MM.1S (cell line): ENCODE measurements around the gene TMEM198.

ENCODE experiments used
- DNase-seq: peaks from one replicate; pipeline ENCODE4 v3.0.0-alpha.2; 2015
- H2AFZ ChIP-seq: fragments of 300-600 bp; sonication (generic); 2 replicates; pipeline ENCODE4 v1.6.0; 2016; ENCODE audit warnings: antibody characterized with exemption, low read length
- H3F3A ChIP-seq: fragments of 300-600 bp; sonication (generic); 2 replicates; pipeline ENCODE4 v1.6.1; 2016; ENCODE audit warnings: mild to moderate bottlenecking, antibody characterized with exemption, low read length, moderate library complexity, mixed read lengths; ENCODE audit not compliant: insufficient read depth
- H3K27ac ChIP-seq: fragments of 300-600 bp; sonication (generic); 2 replicates; pipeline ENCODE4 v1.5.1; 2016; ENCODE audit warnings: mild to moderate bottlenecking, low read length
- H3K27me3 ChIP-seq: fragments of 300-600 bp; sonication (generic); replicated peaks from 2 replicates; pipeline ENCODE4 v1.6.0; 2016; ENCODE audit warnings: low read length; ENCODE audit not compliant: insufficient read depth
- H3K36me3 ChIP-seq: fragments of 300-600 bp; sonication (generic); replicated peaks from 2 replicates; pipeline ENCODE4 v1.6.1; 2016; ENCODE audit warnings: mild to moderate bottlenecking, low read length, mixed read lengths; ENCODE audit not compliant: insufficient read depth
- H3K4me1 ChIP-seq: fragments of 300-600 bp; sonication (generic); 2 replicates; pipeline ENCODE4 v1.6.1; 2016; ENCODE audit warnings: low read length, mixed read lengths
- H3K4me2 ChIP-seq: fragments of 300-600 bp; sonication (generic); 2 replicates; pipeline ENCODE4 v1.6.0; 2016; ENCODE audit warnings: low read depth, low read length
- H3K4me3 ChIP-seq: fragments of 300-600 bp; sonication (generic); 2 replicates; pipeline ENCODE4 v1.5.1; 2016; ENCODE audit warnings: low read length, mixed read lengths
- H3K79me2 ChIP-seq: fragments of 300-600 bp; sonication (generic); 2 replicates; pipeline ENCODE4 v1.6.1; 2016; ENCODE audit warnings: mixed run types, low read length, mixed read lengths
- H3K9ac ChIP-seq: fragments of 300-600 bp; sonication (generic); 2 replicates; pipeline ENCODE4 v1.6.1; 2016; ENCODE audit warnings: low read length, mixed read lengths
- H3K9me2 ChIP-seq: fragments of 300-600 bp; sonication (generic); replicated peaks from 2 replicates; pipeline ENCODE4 v1.6.1; 2016; ENCODE audit warnings: mild to moderate bottlenecking, low read length, mixed read lengths; ENCODE audit not compliant: insufficient read depth
- H3K9me3 ChIP-seq: fragments of 300-600 bp; sonication (generic); replicated peaks from 2 replicates; pipeline ENCODE4 v1.6.1; 2016; ENCODE audit warnings: mild to moderate bottlenecking, low read length, mixed read lengths; ENCODE audit not compliant: insufficient read depth
- H4K20me1 ChIP-seq: fragments of 300-600 bp; sonication (generic); 2 replicates; pipeline ENCODE4 v1.6.1; 2016; ENCODE audit warnings: mild to moderate bottlenecking, low read length, moderate library complexity, mixed read lengths; ENCODE audit not compliant: insufficient read depth
- CTCF ChIP-seq: fragments of 300-600 bp; sonication (generic); IDR thresholded peaks from 2 replicates; pipeline ENCODE4 v1.5.1; 2016; ENCODE audit warnings: antibody characterized with exemption, low read length, mixed read lengths
- EZH2 ChIP-seq: fragments of 300-600 bp; sonication (generic); optimal IDR thresholded peaks from 2 replicates; pipeline ENCODE3; 2017; ENCODE audit warnings: low read depth, mild to moderate bottlenecking, antibody characterized with exemption, low read length, mixed read lengths
- EZH2phosphoT487 ChIP-seq: fragments of 300-600 bp; sonication (generic); IDR thresholded peaks from 2 replicates; pipeline ENCODE4 v1.6.1; 2018; ENCODE audit warnings: antibody characterized with exemption, low read length

The TMEM198 gene

GRCh38 chr2:219578811-219579613, 35.2 kb downstream of the TMEM198 start:
- peaks cover 53% of the 10 kb centered on the region for H3K27me3 ChIP-seq
- H3K9me2 ChIP-seq, result no peaks in the 10 kb centered on the region
- no peak for DNase-seq
- no peak overlapping the region for H2AFZ ChIP-seq
- no peaks in the 10 kb centered on the region for H3K4me1 ChIP-seq
- H3K79me2 ChIP-seq, result no peaks in the 10 kb centered on the region
- TF ChIP-seq CTCF (no peak), EZH2phosphoT487 (no peak), EZH2 (no peak)
- H4K20me1 ChIP-seq, result no peaks in the 10 kb centered on the region
- no peaks in the 10 kb centered on the region for H3K36me3 ChIP-seq
- H3K27ac ChIP-seq, result no peak overlapping the region
- no peak overlapping the region for H3K9ac ChIP-seq
- no peak overlapping the region for H3K4me2 ChIP-seq
- H3K9me3 ChIP-seq, result no peaks in the 10 kb centered on the region
- no peak overlapping the region for H3K4me3 ChIP-seq
- H3F3A ChIP-seq, result no peaks in the 10 kb centered on the region

- Histone ChIP-seq H3K9me3 (no peaks in the 10 kb centered on the region), H3K9ac (no peak overlapping the region), H3K9me2 (no peaks in the 10 kb centered on the region), H3F3A (no peaks in the 10 kb centered on the region), H3K27ac (no peak overlapping the region), H3K4me2 (no peak overlapping the region), H3K79me2 (no peaks in the 10 kb centered on the region), H2AFZ (no peak overlapping the region), H3K4me3 (no peak overlapping the region), H4K20me1 (no peaks in the 10 kb centered on the region), H3K36me3 (no peaks in the 10 kb centered on the region), H3K27me3 (peaks cover 31% of the 10 kb centered on the region), H3K4me1 (no peaks in the 10 kb centered on the region)
- DNase-seq, result no peak
- TF ChIP-seq CTCF (no peak), EZH2phosphoT487 (no peak), EZH2 (no peak)
Measured at GRCh38 chr2:219581346-219581745, 37.5 kb downstream of the TMEM198 start.

GRCh38 chr2:219591091-219591490, 47.3 kb downstream of the TMEM198 start:
- no peak for DNase-seq
- H3K9me3 ChIP-seq, result no peaks in the 10 kb centered on the region
- no peak overlapping the region for H3K4me3 ChIP-seq
- H3K9me2 ChIP-seq, result no peaks in the 10 kb centered on the region
- no peak overlapping the region for H3K4me2 ChIP-seq
- H3K9ac ChIP-seq, result no peak overlapping the region
- no peaks in the 10 kb centered on the region for H4K20me1 ChIP-seq
- H3K36me3 ChIP-seq, result no peaks in the 10 kb centered on the region
- H3K27ac ChIP-seq, result no peak overlapping the region
- H2AFZ ChIP-seq, result no peak overlapping the region
- TF ChIP-seq EZH2, result no peak
- no peak for TF ChIP-seq CTCF
- TF ChIP-seq EZH2phosphoT487, result no peak
- H3F3A ChIP-seq, result no peaks in the 10 kb centered on the region
- H3K27me3 ChIP-seq, result no peaks in the 10 kb centered on the region
- H3K4me1 ChIP-seq, result no peaks in the 10 kb centered on the region
- H3K79me2 ChIP-seq, result no peaks in the 10 kb centered on the region
